ENCODE data around the gene DMRTC2.

The DMRTC2 gene

GRCh38 chr19:41877916-41878905 lies 33.4 kb downstream of the DMRTC2 start:
- no peak for DNase-seq
- Histone ChIP-seq H3K27ac (ENCODE audit: insufficient read depth, low read length, poor library complexity, severe bottlenecking) (peak overlapping the region; percentile 80), H3K36me3 (ENCODE audit: control insufficient read depth, insufficient read depth, low read length) (no peaks in the 10 kb centered on the region), H3K27me3 (replicated peaks; ENCODE audit: control insufficient read depth, insufficient read depth, low read length, poor library complexity, severe bottlenecking) (no peaks in the 10 kb centered on the region), H3K4me1 (ENCODE audit: control insufficient read depth, insufficient read depth, low read length, poor library complexity, severe bottlenecking) (peaks cover 85% of the 10 kb centered on the region), H3K4me3 (ENCODE audit: insufficient read depth, low read depth, low read length, poor library complexity, severe bottlenecking) (no peak overlapping the region), H3K9me3 (ENCODE audit: control insufficient read depth, low read length) (no peaks in the 10 kb centered on the region)

- Histone ChIP-seq H3K4me1 (ENCODE audit: control insufficient read depth, insufficient read depth, low read length, poor library complexity, severe bottlenecking) (peaks cover 77% of the 10 kb centered on the region), H3K27me3 (replicated peaks; ENCODE audit: control insufficient read depth, insufficient read depth, low read length, poor library complexity, severe bottlenecking) (no peaks in the 10 kb centered on the region), H3K9me3 (ENCODE audit: control insufficient read depth, low read length) (no peaks in the 10 kb centered on the region), H3K27ac (ENCODE audit: insufficient read depth, low read length, poor library complexity, severe bottlenecking) (peak overlapping the region; percentile 80), H3K4me3 (ENCODE audit: insufficient read depth, low read depth, low read length, poor library complexity, severe bottlenecking) (no peak overlapping the region), H3K36me3 (ENCODE audit: control insufficient read depth, insufficient read depth, low read length) (no peaks in the 10 kb centered on the region)
- DNase-seq, result no peak
Measured at GRCh38 chr19:41879080-41879479, 34.2 kb downstream of the DMRTC2 start.

GRCh38 chr19:41879670-41880328 lies 35.0 kb downstream of the DMRTC2 start:
- Histone ChIP-seq H3K4me1 (ENCODE audit: control insufficient read depth, insufficient read depth, low read length, poor library complexity, severe bottlenecking) (peaks cover 76% of the 10 kb centered on the region), H3K4me3 (ENCODE audit: insufficient read depth, low read depth, low read length, poor library complexity, severe bottlenecking) (no peak overlapping the region), H3K9me3 (ENCODE audit: control insufficient read depth, low read length) (no peaks in the 10 kb centered on the region), H3K27me3 (replicated peaks; ENCODE audit: control insufficient read depth, insufficient read depth, low read length, poor library complexity, severe bottlenecking) (no peaks in the 10 kb centered on the region), H3K27ac (ENCODE audit: insufficient read depth, low read length, poor library complexity, severe bottlenecking) (peak overlapping the region; percentile 30), H3K36me3 (ENCODE audit: control insufficient read depth, insufficient read depth, low read length) (no peaks in the 10 kb centered on the region)
- DNase-seq, result no peak

- Histone ChIP-seq H3K4me1 (ENCODE audit: control insufficient read depth, insufficient read depth, low read length, poor library complexity, severe bottlenecking) (peaks cover 78% of the 10 kb centered on the region), H3K27me3 (replicated peaks; ENCODE audit: control insufficient read depth, insufficient read depth, low read length, poor library complexity, severe bottlenecking) (no peaks in the 10 kb centered on the region), H3K36me3 (ENCODE audit: control insufficient read depth, insufficient read depth, low read length) (no peaks in the 10 kb centered on the region), H3K4me3 (ENCODE audit: insufficient read depth, low read depth, low read length, poor library complexity, severe bottlenecking) (no peak overlapping the region), H3K27ac (ENCODE audit: insufficient read depth, low read length, poor library complexity, severe bottlenecking) (peak overlapping the region; percentile 7), H3K9me3 (ENCODE audit: control insufficient read depth, low read length) (no peaks in the 10 kb centered on the region)
- DNase-seq, result no peak
Measured at GRCh38 chr19:41880329-41880708, 35.5 kb downstream of the DMRTC2 start.

- H3K4me1 ChIP-seq (ENCODE audit: control insufficient read depth, insufficient read depth, low read length, poor library complexity, severe bottlenecking), result peaks cover 77% of the 10 kb centered on the region
- peak within 1 kb of the TSS; percentile 92 for H3K27ac ChIP-seq (ENCODE audit: insufficient read depth, low read length, poor library complexity, severe bottlenecking)
Measured at GRCh38 chr19:41882568-41883462, 38.0 kb downstream of the DMRTC2 start, which contains the start of gene ARHGEF1. Gene ARHGEF1 (plus strand): TSS chr19:41883184. CDS start chr19:41888083, 4,899 bp downstream.

GRCh38 chr19:41883463-41883820 lies 38.6 kb downstream of the DMRTC2 start:
- H3K36me3 ChIP-seq (ENCODE audit: control insufficient read depth, insufficient read depth, low read length), result peaks cover 3% of the 10 kb centered on the region
- H3K9me3 ChIP-seq (ENCODE audit: control insufficient read depth, low read length), result no peaks in the 10 kb centered on the region
- H3K4me1 ChIP-seq (ENCODE audit: control insufficient read depth, insufficient read depth, low read length, poor library complexity, severe bottlenecking), result peaks cover 77% of the 10 kb centered on the region
- no peak for DNase-seq
- H3K4me3 ChIP-seq (ENCODE audit: insufficient read depth, low read depth, low read length, poor library complexity, severe bottlenecking), result peak overlapping the region; percentile 80
- H3K27me3 ChIP-seq (replicated peaks; ENCODE audit: control insufficient read depth, insufficient read depth, low read length, poor library complexity, severe bottlenecking), result no peaks in the 10 kb centered on the region
- peak overlapping the region; percentile 92 for H3K27ac ChIP-seq (ENCODE audit: insufficient read depth, low read length, poor library complexity, severe bottlenecking)

More at GRCh38 chr19:41882568-41883462, 38.0 kb downstream of the DMRTC2 start, which contains the start of gene ARHGEF1:
- peak; percentile 32 to 58 (median 43) for DNase-seq
- H3K36me3 ChIP-seq (ENCODE audit: control insufficient read depth, insufficient read depth, low read length), result no peaks in the 10 kb centered on the region
- peak within 1 kb of the TSS; percentile 80 for H3K4me3 ChIP-seq (ENCODE audit: insufficient read depth, low read depth, low read length, poor library complexity, severe bottlenecking)
- H3K9me3 ChIP-seq (ENCODE audit: control insufficient read depth, low read length), result no peaks in the 10 kb centered on the region
- no peaks in the 10 kb centered on the region for H3K27me3 ChIP-seq (replicated peaks; ENCODE audit: control insufficient read depth, insufficient read depth, low read length, poor library complexity, severe bottlenecking)

GRCh38 chr19:41883821-41884733 lies 39.2 kb downstream of the DMRTC2 start:
- peak; percentile 69 to 76 (median 73) for DNase-seq
- peaks cover 7% of the 10 kb centered on the region for H3K36me3 ChIP-seq (ENCODE audit: control insufficient read depth, insufficient read depth, low read length)
- no peaks in the 10 kb centered on the region for H3K9me3 ChIP-seq (ENCODE audit: control insufficient read depth, low read length)
- H3K27ac ChIP-seq (ENCODE audit: insufficient read depth, low read length, poor library complexity, severe bottlenecking), result peak overlapping the region; percentile 92
- H3K4me1 ChIP-seq (ENCODE audit: control insufficient read depth, insufficient read depth, low read length, poor library complexity, severe bottlenecking), result peaks cover 77% of the 10 kb centered on the region
- H3K4me3 ChIP-seq (ENCODE audit: insufficient read depth, low read depth, low read length, poor library complexity, severe bottlenecking), result peak overlapping the region; percentile 80
- H3K27me3 ChIP-seq (replicated peaks; ENCODE audit: control insufficient read depth, insufficient read depth, low read length, poor library complexity, severe bottlenecking), result no peaks in the 10 kb centered on the region

- DNase-seq, result peak; percentile 53 to 64 (median 55)
- Histone ChIP-seq H3K36me3 (ENCODE audit: control insufficient read depth, insufficient read depth, low read length) (peaks cover 28% of the 10 kb centered on the region), H3K4me3 (ENCODE audit: insufficient read depth, low read depth, low read length, poor library complexity, severe bottlenecking) (peak overlapping the region; percentile 64), H3K27ac (ENCODE audit: insufficient read depth, low read length, poor library complexity, severe bottlenecking) (peak overlapping the region; percentile 92), H3K27me3 (replicated peaks; ENCODE audit: control insufficient read depth, insufficient read depth, low read length, poor library complexity, severe bottlenecking) (no peaks in the 10 kb centered on the region), H3K9me3 (ENCODE audit: control insufficient read depth, low read length) (no peaks in the 10 kb centered on the region), H3K4me1 (ENCODE audit: control insufficient read depth, insufficient read depth, low read length, poor library complexity, severe bottlenecking) (peaks cover 68% of the 10 kb centered on the region)
Measured at GRCh38 chr19:41886761-41887710, 42.2 kb downstream of the DMRTC2 start.
